HEK293T (cell line): ENCODE measurements around the gene ZKSCAN8.
"Not testable (repeated sequence)": the region's sequence is repeated elsewhere in the genome, so short reads cannot be mapped to it uniquely, and the experiment has no call there.

Experiments used
- CTCF ChIA-PET: fragments of 350-600 bp; formaldehyde crosslinking; extraction: SDS; loops from one replicate; lab custom pipeline; 2021; ENCODE audit warnings: antibody characterized with exemption, inconsistent platforms; lab: Yijun Ruan, JAX
- POLR2A ChIA-PET: fragments of 350-600 bp; formaldehyde crosslinking; extraction: SDS; loops from one replicate; lab custom pipeline; 2020; ENCODE audit warnings: antibody characterized with exemption, inconsistent platforms; lab: Yijun Ruan, JAX
- DNase-seq: peaks from one replicate; pipeline ENCODE4 v3.0.0; 2012; ENCODE audit warnings: mixed read lengths; ENCODE audit errors: extremely low spot score
- ARNT ChIP-seq: fragments of 450-650 bp; IDR thresholded peaks from 2 replicates; pipeline ENCODE4 v1.6.1; 2017; ENCODE audit warnings: mild to moderate bottlenecking
- BHLHE40 ChIP-seq: fragments of 450-650 bp; IDR thresholded peaks from 2 replicates; pipeline ENCODE4 v1.6.1; 2016; ENCODE audit warnings: mild to moderate bottlenecking, moderate library complexity, borderline replicate concordance
- CTBP1 ChIP-seq: fragments of 450-650 bp; IDR thresholded peaks from 2 replicates; pipeline ENCODE4 v1.6.1; 2016; ENCODE audit warnings: borderline replicate concordance
- ELF4 ChIP-seq: fragments of 450-650 bp; IDR thresholded peaks from 2 replicates; pipeline ENCODE4 v1.6.1; 2017; ENCODE audit warnings: antibody characterized with exemption
- FOXA1 ChIP-seq: fragments of 450-650 bp; IDR thresholded peaks from 2 replicates; pipeline ENCODE4 v1.6.1; 2016; ENCODE audit warnings: mild to moderate bottlenecking
- FOXK2 ChIP-seq: fragments of 450-650 bp; IDR thresholded peaks from 2 replicates; pipeline ENCODE4 v1.6.1; 2016; ENCODE audit warnings: mild to moderate bottlenecking
- FOXM1 ChIP-seq: fragments of 450-650 bp; IDR thresholded peaks from 2 replicates; pipeline ENCODE4 v1.6.1; 2017; ENCODE audit warnings: mild to moderate bottlenecking, borderline replicate concordance
- HDGF ChIP-seq: fragments of 450-650 bp; IDR thresholded peaks from 2 replicates; pipeline ENCODE4 v1.6.1; 2017; ENCODE audit warnings: antibody characterized with exemption, borderline replicate concordance
- L3MBTL2 ChIP-seq: fragments of 450-650 bp; conservative IDR thresholded peaks from 2 replicates; pipeline ENCODE4 v1.6.1; 2016; ENCODE audit warnings: mild to moderate bottlenecking
- LEF1 ChIP-seq: fragments of 450-650 bp; IDR thresholded peaks from 2 replicates; pipeline ENCODE4 v1.6.1; 2017; ENCODE audit warnings: mild to moderate bottlenecking, borderline replicate concordance
- NFRKB ChIP-seq: fragments of 450-650 bp; IDR thresholded peaks from 2 replicates; pipeline ENCODE4 v1.6.1; 2016; ENCODE audit warnings: mild to moderate bottlenecking, moderate library complexity
- SP1 ChIP-seq: fragments of 450-650 bp; IDR thresholded peaks from 2 replicates; pipeline ENCODE4 v1.6.1; 2017
- SUZ12 ChIP-seq: fragments of 450-650 bp; IDR thresholded peaks from 2 replicates; pipeline ENCODE4 v1.6.1; 2016; ENCODE audit warnings: mild to moderate bottlenecking
- TARDBP ChIP-seq: fragments of 450-650 bp; IDR thresholded peaks from 2 replicates; pipeline ENCODE4 v1.6.1; 2016
- ZNF384 ChIP-seq: fragments of 450-650 bp; IDR thresholded peaks from 2 replicates; pipeline ENCODE4 v1.6.1; 2016
- TF ChIP-seq, protein P1 (sequence below): fragments of 450-650 bp; IDR thresholded peaks from 2 replicates; pipeline ENCODE4 v1.6.1; 2016

Gene ZKSCAN8

DNA sequence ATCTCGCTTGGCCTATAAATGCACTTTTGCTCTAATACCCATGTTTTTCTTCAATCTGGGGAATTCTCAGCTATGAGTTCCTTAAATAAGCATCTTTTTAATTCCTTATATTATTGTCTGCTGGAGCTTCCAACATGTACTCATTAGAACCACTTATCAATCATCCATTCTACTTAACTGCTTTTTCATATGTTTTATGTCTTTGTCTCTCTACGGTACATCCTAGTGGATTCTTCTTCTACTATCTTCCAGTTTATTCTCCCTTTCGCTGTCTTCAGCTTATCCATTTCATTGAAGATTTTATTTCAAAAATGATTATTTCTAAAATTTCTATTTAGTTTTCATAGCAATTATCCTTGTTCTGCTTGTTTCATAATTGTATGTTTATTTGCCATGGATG lies 29.7 kb upstream of the ZKSCAN8 start:
- POLR2A ChIA-PET: interaction anchor here (1.1 kb wide), 1 partner anchor 12 kb away, joined by 4 read pairs; the partner anchor contains the start of gene ZSCAN16
- TF ChIP-seq TARDBP: no peak
- no peak for TF ChIP-seq ELF4
- no peak for TF ChIP-seq ZNF384
- no peak for TF ChIP-seq ARNT
- TF ChIP-seq FOXM1: no peak
- CTCF ChIA-PET: no interaction called here
- DNase-seq: no peak

DNA sequence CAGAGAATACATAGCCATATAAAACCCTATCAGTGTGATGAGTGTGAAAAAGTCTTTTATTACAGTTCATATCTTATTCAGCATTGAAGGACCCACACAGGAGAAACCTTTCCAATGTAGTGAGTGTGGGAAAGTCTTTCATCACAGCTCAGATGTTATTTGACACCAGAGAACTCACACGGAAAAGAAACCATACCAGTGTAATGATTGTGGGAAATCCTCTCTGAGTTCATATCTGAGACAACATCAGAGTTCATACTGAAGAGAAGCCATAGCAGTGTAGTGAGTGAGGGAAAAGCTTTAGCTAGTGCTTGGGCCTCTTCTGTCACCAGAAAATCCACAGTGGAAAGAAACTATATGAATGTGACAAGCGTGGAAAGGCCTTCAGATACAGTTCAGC lies 25.9 kb upstream of the ZKSCAN8 start:
- no peak for DNase-seq
- ChIA-PET CTCF (no interaction called here), POLR2A (interaction anchor here (0.7 to 1.1 kb wide), 3 partner anchors 11 to 223 kb away, joined by 3 read pairs; a partner anchor contains a TSS)
- TF ChIP-seq ARNT (no peak), TARDBP (no peak), FOXM1 (no peak), FOXA1 (no peak), SP1 (no peak), L3MBTL2 (no peak), SUZ12 (no peak), NFRKB (no peak), CTBP1 (no peak), ELF4 (no peak), LEF1 (no peak), BHLHE40 (no peak), FOXK2 (no peak)
- TF ChIP-seq, protein P1, sequence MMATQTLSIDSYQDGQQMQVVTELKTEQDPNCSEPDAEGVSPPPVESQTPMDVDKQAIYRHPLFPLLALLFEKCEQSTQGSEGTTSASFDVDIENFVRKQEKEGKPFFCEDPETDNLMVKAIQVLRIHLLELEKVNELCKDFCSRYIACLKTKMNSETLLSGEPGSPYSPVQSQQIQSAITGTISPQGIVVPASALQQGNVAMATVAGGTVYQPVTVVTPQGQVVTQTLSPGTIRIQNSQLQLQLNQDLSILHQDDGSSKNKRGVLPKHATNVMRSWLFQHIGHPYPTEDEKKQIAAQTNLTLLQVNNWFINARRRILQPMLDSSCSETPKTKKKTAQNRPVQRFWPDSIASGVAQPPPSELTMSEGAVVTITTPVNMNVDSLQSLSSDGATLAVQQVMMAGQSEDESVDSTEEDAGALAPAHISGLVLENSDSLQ: no peak

DNA sequence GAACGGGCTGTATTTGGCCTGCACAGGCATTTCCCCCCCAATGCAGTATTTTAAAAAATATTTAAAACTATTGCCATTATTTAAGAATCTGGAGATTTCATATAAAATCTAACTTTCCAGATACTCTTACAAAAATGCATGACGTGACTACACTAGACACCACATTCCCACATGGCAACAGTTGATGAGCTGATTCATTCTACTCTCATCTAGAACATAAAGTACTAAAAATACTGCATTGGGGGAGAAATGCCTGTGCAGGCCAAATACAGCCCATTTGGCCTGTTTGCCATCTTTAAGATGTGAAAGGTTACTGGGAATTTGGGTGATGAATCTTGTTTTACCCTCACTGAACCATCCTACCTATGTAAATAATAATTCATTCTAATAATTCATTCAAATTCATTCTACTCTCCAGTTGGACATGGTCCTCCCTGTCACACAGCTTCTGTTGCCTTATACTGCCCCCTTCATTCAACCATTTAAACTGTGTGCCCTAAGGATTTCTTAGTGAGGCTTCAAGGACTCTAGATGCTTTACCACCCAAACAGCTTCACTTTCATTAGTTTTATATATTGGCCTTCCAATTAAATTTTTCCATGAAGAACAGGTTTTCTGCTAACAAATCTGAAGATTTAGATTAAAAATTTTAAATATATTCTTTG lies 24.2 kb upstream of the ZKSCAN8 start:
- CTCF ChIA-PET: no interaction called here
- POLR2A ChIA-PET: interaction anchor here (1.5 kb wide), 1 partner anchor 13 kb away, joined by 3 read pairs; no protein-coding TSS in a partner anchor
- no peak for DNase-seq
- no peak for TF ChIP-seq LEF1
- TF ChIP-seq ARNT: no peak
- TF ChIP-seq SUZ12: no peak
- no peak for TF ChIP-seq FOXA1

DNA sequence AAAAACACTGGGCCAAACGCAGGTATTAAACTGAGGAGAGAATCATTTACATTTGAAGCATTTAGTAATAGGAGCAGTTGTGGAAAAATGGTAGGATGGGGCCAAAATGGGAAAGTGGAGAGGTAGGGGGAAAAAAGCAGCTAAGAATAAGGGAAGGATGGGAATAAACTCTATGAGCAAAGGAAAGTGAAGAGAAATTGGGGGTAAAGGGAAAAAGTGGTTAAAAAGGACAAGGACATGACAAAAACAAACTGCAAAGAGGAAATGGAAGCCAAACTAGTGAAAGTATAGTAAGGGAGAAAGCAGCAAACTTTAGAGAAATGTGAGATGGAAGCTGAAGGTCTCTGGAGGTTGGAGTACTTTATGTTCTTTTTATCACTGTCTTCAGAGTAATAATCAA lies 23.5 kb upstream of the ZKSCAN8 start:
- ChIA-PET POLR2A (interaction anchor here (1.5 kb wide), 1 partner anchor 13 kb away, joined by 3 read pairs; no protein-coding TSS in a partner anchor), CTCF (no interaction called here)
- TF ChIP-seq SP1 (no peak), TARDBP (no peak), LEF1 (no peak), NFRKB (no peak), BHLHE40 (no peak), SUZ12 (no peak), ELF4 (no peak), FOXA1 (no peak), ZNF384 (no peak)
- no peak for DNase-seq

DNA sequence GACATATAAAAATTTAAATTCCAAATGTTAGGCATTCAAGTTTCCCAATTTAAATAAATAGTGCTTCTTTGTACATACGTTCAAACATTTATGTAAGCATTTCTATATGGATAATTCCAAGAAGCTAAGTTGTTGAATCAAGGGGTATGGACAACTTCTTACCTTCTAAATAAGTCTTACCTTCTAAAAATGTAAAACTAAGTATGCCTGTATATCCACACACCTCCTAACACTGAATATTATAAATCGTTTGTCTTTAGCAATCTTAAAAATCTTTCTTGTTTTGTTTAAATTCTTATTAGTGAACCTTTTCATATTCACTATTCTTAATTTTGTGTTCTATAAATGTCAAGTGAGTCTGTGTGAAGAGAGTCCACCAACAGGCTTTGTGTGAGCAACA lies 19.8 kb upstream of the ZKSCAN8 start:
- ChIA-PET CTCF (no interaction called here), POLR2A (no interaction called here)
- TF ChIP-seq LEF1 (no peak), FOXM1 (no peak), SP1 (no peak), NFRKB (no peak), CTBP1 (no peak), TARDBP (no peak), BHLHE40 (no peak), ARNT (no peak), HDGF (no peak), FOXA1 (no peak), FOXK2 (no peak)
- no peak for DNase-seq

DNA sequence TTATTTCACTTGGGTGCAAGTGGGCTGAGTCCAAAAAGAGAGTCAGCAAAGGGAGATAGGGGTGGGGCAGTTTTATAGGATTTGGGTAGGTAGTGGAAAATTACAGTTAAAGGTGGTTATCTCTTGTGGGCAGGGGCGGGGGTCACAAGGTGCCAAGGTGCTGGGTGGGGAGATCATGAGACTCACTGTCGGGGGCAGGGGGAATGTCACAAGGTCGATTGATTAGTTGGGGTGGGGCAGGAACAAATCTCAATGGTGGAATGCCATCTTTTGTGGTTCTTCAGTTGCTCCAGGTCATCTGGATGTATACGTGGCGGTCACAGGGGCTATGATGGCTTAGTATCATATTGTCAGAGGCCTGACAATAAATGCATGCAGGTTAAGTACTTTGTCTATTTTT lies 19.4 kb upstream of the ZKSCAN8 start:
- DNase-seq, CTCF ChIA-PET: not testable (repeated sequence)
- POLR2A ChIA-PET: interaction anchor here (1.2 to 1.4 kb wide), 2 partner anchors 15 to 17 kb away, joined by 3 to 8 read pairs; no protein-coding TSS in a partner anchor

DNA sequence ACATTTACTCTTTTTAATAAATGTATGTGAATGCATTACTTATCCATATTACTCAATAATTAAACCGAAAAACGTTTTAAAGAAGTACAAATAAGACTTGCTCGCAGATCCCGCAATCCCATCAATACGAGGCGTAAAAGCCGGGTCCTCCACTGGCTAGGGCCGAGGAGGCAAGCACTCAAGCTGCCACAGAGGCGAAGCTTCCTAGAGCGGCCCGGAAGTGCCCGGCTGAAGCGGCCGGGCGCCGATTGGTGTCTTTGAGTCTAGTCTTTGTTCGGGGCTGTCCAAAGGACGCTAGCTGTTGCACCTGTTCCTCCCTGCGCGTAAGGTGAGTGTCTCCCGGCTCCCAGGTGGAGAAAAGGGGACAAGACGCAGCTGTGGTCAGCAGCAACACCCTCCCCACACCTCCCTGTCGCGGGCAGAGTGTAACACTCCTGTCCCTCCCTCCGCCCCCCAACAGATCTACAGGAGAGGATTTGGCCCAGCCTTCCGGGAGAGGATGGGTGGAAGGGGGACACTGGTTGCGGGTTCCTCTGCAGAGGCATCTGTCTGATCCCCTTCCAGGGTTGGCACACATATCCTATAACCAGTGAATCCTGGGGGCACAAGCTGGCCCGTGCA lies 17.2 kb upstream of the ZKSCAN8 start, which contains the start of gene ZSCAN16:
ZSCAN16 (plus strand) TSS at position 260 of the 621 bp plus-strand sequence. CDS start 835 bp downstream, outside the sequence.
- ChIA-PET CTCF (interaction anchor here (0.6 kb wide), 1 partner anchor 167 kb away, joined by 6 read pairs; no protein-coding TSS in a partner anchor), POLR2A (interaction anchor here (0.7 to 5.2 kb wide), 9 partner anchors 13 to 231 kb away, joined by 3 to 41 read pairs (median 4); partner anchors contain the start of genes ZKSCAN3, ZKSCAN8 and ZSCAN26)
- DNase-seq: peak; percentile 83
- no peak for TF ChIP-seq LEF1
- TF ChIP-seq L3MBTL2: 0 out of 2 replicates have a peak, but pooled peaks have one; percentile 26
- TF ChIP-seq NFRKB: no peak
- TF ChIP-seq SUZ12: no peak
- TF ChIP-seq ELF4: peak; percentile 76
- TF ChIP-seq, protein P1: no peak
- no peak for TF ChIP-seq FOXK2
- TF ChIP-seq FOXA1: no peak
- no peak for TF ChIP-seq CTBP1
- no peak for TF ChIP-seq BHLHE40
